ENCODE data around the gene ACE.

ACE gene

GRCh38 chr17:63496663-63497400 is 20.0 kb downstream of the ACE start:
- Histone ChIP-seq H2BK5ac (ENCODE audit: low read length) (no peak overlapping the region), H3K56ac (ENCODE audit: low read length) (peak overlapping the region; percentile 6), H3K4me1 (ENCODE audit: control insufficient read depth, low read depth, low read length) (peaks cover 3% of the 10 kb centered on the region), H3K4me3 (ENCODE audit: low read length) (no peak overlapping the region), H3K4me2 (ENCODE audit: low read length) (no peak overlapping the region), H3K79me1 (ENCODE audit: low read length) (no peaks in the 10 kb centered on the region), H3K18ac (ENCODE audit: low read length) (no peak overlapping the region), H4K5ac (ENCODE audit: low read length) (no peak overlapping the region), H3K23ac (ENCODE audit: low read length) (no peak overlapping the region), H2BK15ac (replicated peaks; ENCODE audit: low read depth) (no peak overlapping the region), H3K36me3 (ENCODE audit: control insufficient read depth, insufficient read depth, low read length) (no peaks in the 10 kb centered on the region), H2AK5ac (ENCODE audit: low read length) (no peak overlapping the region), H3K27me3 (ENCODE audit: insufficient read depth, low read length, poor library complexity) (no peaks in the 10 kb centered on the region), H4K8ac (ENCODE audit: low read depth, low read length) (no peak overlapping the region), H3K9ac (ENCODE audit: low read length) (no peak overlapping the region), H2BK120ac (ENCODE audit: low read depth, low read length) (no peak overlapping the region), H3K79me2 (ENCODE audit: control insufficient read depth, insufficient read depth, low read length) (no peaks in the 10 kb centered on the region), H3K27ac (ENCODE audit: low read depth, low read length) (no peak overlapping the region), H3K4ac (ENCODE audit: low read depth, low read length) (no peak overlapping the region)
- DNase-seq: no peak
- WGBS (ENCODE audit: extremely low coverage, insufficient coverage, low lambda C conversion rate): no CpG with 5 or more reads among the region's 36 CpGs

GRCh38 chr17:63497708-63498483 is 21.0 kb downstream of the ACE start:
- Histone ChIP-seq H3K4me1 (ENCODE audit: control insufficient read depth, low read depth, low read length) (peaks cover 3% of the 10 kb centered on the region), H3K27me3 (ENCODE audit: insufficient read depth, low read length, poor library complexity) (no peaks in the 10 kb centered on the region), H2BK5ac (ENCODE audit: low read length) (no peak overlapping the region), H4K8ac (ENCODE audit: low read depth, low read length) (no peak overlapping the region), H2BK120ac (ENCODE audit: low read depth, low read length) (no peak overlapping the region), H3K9ac (ENCODE audit: low read length) (peak overlapping the region; percentile 38), H4K5ac (ENCODE audit: low read length) (no peak overlapping the region), H3K4me3 (ENCODE audit: low read length) (no peak overlapping the region), H3K36me3 (ENCODE audit: control insufficient read depth, insufficient read depth, low read length) (no peaks in the 10 kb centered on the region), H3K18ac (ENCODE audit: low read length) (no peak overlapping the region), H2AK5ac (ENCODE audit: low read length) (no peak overlapping the region), H3K56ac (ENCODE audit: low read length) (peak overlapping the region; percentile 74), H3K4ac (ENCODE audit: low read depth, low read length) (no peak overlapping the region), H3K23ac (ENCODE audit: low read length) (no peak overlapping the region), H3K4me2 (ENCODE audit: low read length) (no peak overlapping the region), H3K79me2 (ENCODE audit: control insufficient read depth, insufficient read depth, low read length) (no peaks in the 10 kb centered on the region), H3K27ac (ENCODE audit: low read depth, low read length) (no peak overlapping the region), H2BK15ac (replicated peaks; ENCODE audit: low read depth) (no peak overlapping the region), H3K79me1 (ENCODE audit: low read length) (no peaks in the 10 kb centered on the region)
- peak; percentile 86 for DNase-seq
- no CpG with 5 or more reads among the region's 16 CpGs for WGBS (ENCODE audit: extremely low coverage, insufficient coverage, low lambda C conversion rate)

DNA sequence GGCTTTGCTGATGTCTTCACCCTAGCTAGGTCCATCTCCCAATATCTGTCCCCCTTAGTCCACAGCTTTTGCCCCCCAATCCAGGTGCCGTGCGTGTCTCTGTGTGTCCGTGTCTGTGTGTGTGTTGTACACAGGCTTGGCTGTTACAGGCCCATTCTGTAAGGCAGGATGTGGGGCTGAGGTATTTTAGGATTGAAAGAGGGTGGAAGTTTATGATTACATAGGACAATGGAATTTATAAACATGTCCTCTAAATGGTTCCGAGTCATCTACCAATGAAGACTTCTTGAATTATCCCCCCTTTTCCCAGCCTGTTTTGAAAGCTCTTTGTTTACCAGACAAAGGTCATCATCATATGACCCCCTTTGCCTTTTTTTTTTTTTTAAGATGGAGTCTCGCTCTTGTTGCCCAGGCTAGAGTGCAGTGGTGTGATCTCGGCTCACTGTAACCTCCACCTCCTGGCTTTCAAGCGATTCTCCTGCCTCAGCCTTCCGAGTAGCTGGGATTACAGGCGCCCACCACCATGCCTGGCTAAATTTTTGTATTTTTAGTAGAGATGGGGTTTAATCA is 21.9 kb downstream of the ACE start:
- H2BK5ac ChIP-seq (ENCODE audit: low read length): no peak overlapping the region
- H3K4me1 ChIP-seq (ENCODE audit: control insufficient read depth, low read depth, low read length): peaks cover 3% of the 10 kb centered on the region
- no peak overlapping the region for H3K18ac ChIP-seq (ENCODE audit: low read length)
- DNase-seq: no peak
- no peak overlapping the region for H3K4me3 ChIP-seq (ENCODE audit: low read length)
- H4K8ac ChIP-seq (ENCODE audit: low read depth, low read length): no peak overlapping the region
- WGBS (ENCODE audit: extremely low coverage, insufficient coverage, low lambda C conversion rate): no CpG with 5 or more reads among the region's 9 CpGs
- no peaks in the 10 kb centered on the region for H3K27me3 ChIP-seq (ENCODE audit: insufficient read depth, low read length, poor library complexity)
- H3K56ac ChIP-seq (ENCODE audit: low read length): no peak overlapping the region
- no peaks in the 10 kb centered on the region for H3K79me2 ChIP-seq (ENCODE audit: control insufficient read depth, insufficient read depth, low read length)
- H3K27ac ChIP-seq (ENCODE audit: low read depth, low read length): no peak overlapping the region
- H2AK5ac ChIP-seq (ENCODE audit: low read length): no peak overlapping the region
- H4K5ac ChIP-seq (ENCODE audit: low read length): no peak overlapping the region
- H3K36me3 ChIP-seq (ENCODE audit: control insufficient read depth, insufficient read depth, low read length): no peaks in the 10 kb centered on the region
- no peak overlapping the region for H2BK15ac ChIP-seq (replicated peaks; ENCODE audit: low read depth)
- H3K79me1 ChIP-seq (ENCODE audit: low read length): no peaks in the 10 kb centered on the region
- H3K4ac ChIP-seq (ENCODE audit: low read depth, low read length): no peak overlapping the region
- no peak overlapping the region for H2BK120ac ChIP-seq (ENCODE audit: low read depth, low read length)
- no peak overlapping the region for H3K23ac ChIP-seq (ENCODE audit: low read length)
- no peak overlapping the region for H3K9ac ChIP-seq (ENCODE audit: low read length)
- no peak overlapping the region for H3K4me2 ChIP-seq (ENCODE audit: low read length)

DNA sequence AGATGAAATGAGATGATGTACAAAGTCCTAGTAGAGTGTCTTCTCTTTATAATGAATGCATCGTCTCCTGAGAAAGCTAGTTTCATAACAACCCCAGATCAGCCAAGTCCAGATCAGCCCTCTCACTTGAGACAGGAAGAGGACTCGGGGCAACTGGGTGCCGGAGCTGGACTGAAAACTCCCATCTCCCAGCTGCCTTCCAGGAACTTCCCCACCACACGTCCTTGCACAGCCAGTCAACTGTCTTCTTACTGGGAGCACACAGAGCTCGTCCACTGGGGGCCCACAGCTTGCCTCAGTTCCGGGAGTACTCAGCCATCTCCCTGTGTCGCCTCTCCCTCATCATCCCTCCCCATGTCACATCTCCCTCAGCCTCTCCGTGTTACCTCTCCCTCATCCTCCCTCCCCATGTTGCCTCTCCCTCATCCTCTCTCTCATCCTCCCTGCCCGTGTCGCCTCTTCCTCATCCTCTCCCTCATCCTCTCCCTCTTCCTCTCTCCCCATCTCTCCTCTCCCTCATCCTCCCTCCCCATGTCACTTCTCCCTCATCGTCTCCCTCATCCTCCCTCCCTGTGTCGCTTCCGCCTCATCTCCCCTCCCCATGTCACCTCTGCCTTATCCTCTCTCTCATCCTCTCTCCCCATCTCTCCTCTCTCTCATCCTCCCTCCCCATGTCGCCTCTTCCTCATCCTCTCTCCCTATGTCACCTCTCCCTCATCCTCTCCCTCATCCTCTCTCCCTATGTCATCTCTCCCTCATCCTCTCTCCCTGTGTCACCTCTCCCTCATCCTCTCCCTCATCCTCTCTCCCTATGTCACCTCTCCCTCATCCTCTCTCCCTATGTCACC is 23.9 kb downstream of the ACE start:
- no peak for DNase-seq
- H3K4me2 ChIP-seq (ENCODE audit: low read length): no peak overlapping the region
- no peak overlapping the region for H3K4ac ChIP-seq (ENCODE audit: low read depth, low read length)
- H3K56ac ChIP-seq (ENCODE audit: low read length): no peak overlapping the region
- H3K79me2 ChIP-seq (ENCODE audit: control insufficient read depth, insufficient read depth, low read length): no peaks in the 10 kb centered on the region
- no peaks in the 10 kb centered on the region for H3K36me3 ChIP-seq (ENCODE audit: control insufficient read depth, insufficient read depth, low read length)
- H2AK5ac ChIP-seq (ENCODE audit: low read length): no peak overlapping the region
- no peak overlapping the region for H4K5ac ChIP-seq (ENCODE audit: low read length)
- no peaks in the 10 kb centered on the region for H3K27me3 ChIP-seq (ENCODE audit: insufficient read depth, low read length, poor library complexity)
- no peaks in the 10 kb centered on the region for H3K79me1 ChIP-seq (ENCODE audit: low read length)
- H3K18ac ChIP-seq (ENCODE audit: low read length): no peak overlapping the region
- no peak overlapping the region for H2BK120ac ChIP-seq (ENCODE audit: low read depth, low read length)
- H3K27ac ChIP-seq (ENCODE audit: low read depth, low read length): no peak overlapping the region
- no peak overlapping the region for H3K23ac ChIP-seq (ENCODE audit: low read length)
- no peak overlapping the region for H3K9ac ChIP-seq (ENCODE audit: low read length)
- H3K4me1 ChIP-seq (ENCODE audit: control insufficient read depth, low read depth, low read length): peaks cover 3% of the 10 kb centered on the region
- WGBS (ENCODE audit: extremely low coverage, insufficient coverage, low lambda C conversion rate): no CpG with 5 or more reads among the region's 14 CpGs
- H4K8ac ChIP-seq (ENCODE audit: low read depth, low read length): no peak overlapping the region
- H2BK15ac ChIP-seq (replicated peaks; ENCODE audit: low read depth): no peak overlapping the region
- no peak overlapping the region for H3K4me3 ChIP-seq (ENCODE audit: low read length)
- H2BK5ac ChIP-seq (ENCODE audit: low read length): no peak overlapping the region

DNA sequence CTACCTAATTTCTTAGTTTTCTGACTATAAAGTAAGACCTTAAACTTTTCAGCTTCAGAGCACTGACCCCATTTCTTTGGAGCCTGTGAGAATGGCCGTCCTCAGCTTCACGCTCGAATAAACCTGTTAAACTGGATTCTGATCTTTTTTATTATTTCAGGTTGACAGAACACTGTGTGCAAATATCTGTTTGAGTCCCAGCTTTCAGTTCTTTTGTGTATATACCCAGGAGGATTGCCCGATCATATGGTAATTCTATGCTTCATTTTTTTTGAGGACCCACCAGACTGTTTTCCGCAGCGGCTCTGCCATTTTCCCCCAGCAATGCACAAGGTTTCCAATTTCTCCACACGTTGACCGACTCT is 26.5 kb downstream of the ACE start:
- Histone ChIP-seq H3K4me2 (ENCODE audit: low read length) (no peak overlapping the region), H2BK120ac (ENCODE audit: low read depth, low read length) (no peak overlapping the region), H2BK5ac (ENCODE audit: low read length) (no peak overlapping the region), H3K4me1 (ENCODE audit: control insufficient read depth, low read depth, low read length) (no peaks in the 10 kb centered on the region), H3K56ac (ENCODE audit: low read length) (no peak overlapping the region), H3K4me3 (ENCODE audit: low read length) (no peak overlapping the region), H3K36me3 (ENCODE audit: control insufficient read depth, insufficient read depth, low read length) (no peaks in the 10 kb centered on the region), H3K9ac (ENCODE audit: low read length) (no peak overlapping the region), H3K23ac (ENCODE audit: low read length) (no peak overlapping the region), H3K79me2 (ENCODE audit: control insufficient read depth, insufficient read depth, low read length) (no peaks in the 10 kb centered on the region), H2BK15ac (replicated peaks; ENCODE audit: low read depth) (no peak overlapping the region), H4K5ac (ENCODE audit: low read length) (no peak overlapping the region), H2AK5ac (ENCODE audit: low read length) (no peak overlapping the region), H3K27me3 (ENCODE audit: insufficient read depth, low read length, poor library complexity) (no peaks in the 10 kb centered on the region), H3K27ac (ENCODE audit: low read depth, low read length) (no peak overlapping the region), H4K8ac (ENCODE audit: low read depth, low read length) (no peak overlapping the region), H3K79me1 (ENCODE audit: low read length) (no peaks in the 10 kb centered on the region), H3K4ac (ENCODE audit: low read depth, low read length) (no peak overlapping the region), H3K18ac (ENCODE audit: low read length) (no peak overlapping the region)
- no CpG with 5 or more reads among the region's 8 CpGs for WGBS (ENCODE audit: extremely low coverage, insufficient coverage, low lambda C conversion rate)
- no peak for DNase-seq
